ENCODE measurements around the gene CACNA2D2. TPM values are rescaled to one million over a fixed set of nuclear protein-coding genes. Genes with fewer than 3 reads are reported as not detected.

Gene CACNA2D2
- total RNA-seq, 1 experiment from 2014 or later: 27.7 TPM

- no peak overlapping the region for H2AFZ ChIP-seq (ENCODE audit: low read length)
- no peaks in the 10 kb centered on the region for H3K4me1 ChIP-seq (ENCODE audit: insufficient read depth, low read length)
- H3K14ac ChIP-seq (ENCODE audit: insufficient read depth, low read length): no peak overlapping the region
- no peak overlapping the region for H3K4ac ChIP-seq (ENCODE audit: low read depth, low read length)
- Mint-ChIP-seq H3K4me1 (peaks cover 42 to 56% of the 10 kb centered on the region in 2 experiments), H3K27me3 (ENCODE audit: low read depth) (no peaks in the 10 kb centered on the region; the same call in 1 of the 2 replicates), H3K27ac (no peak overlapping the region), H3K9me3 (no peaks in the 10 kb centered on the region; a peak in 1 of 5 replicates), H3K4me3 (no peak overlapping the region), H3K36me3 (ENCODE audit: insufficient read depth in 1 of 3, low read depth in 3 of 3) (no peaks in the 10 kb centered on the region; a peak in 1 of 7 replicates)
- H3K18ac ChIP-seq (ENCODE audit: insufficient read length, low read depth, low read length): no peak overlapping the region
- no peak overlapping the region for H2BK12ac ChIP-seq (ENCODE audit: insufficient read length, low read depth, low read length)
- no peak overlapping the region for H2AK5ac ChIP-seq (ENCODE audit: insufficient read length, low read length)
- no peaks in the 10 kb centered on the region for H3K9me3 ChIP-seq (ENCODE audit: control insufficient read depth, low read depth, low read length)
- no peak overlapping the region for H3K27ac ChIP-seq (ENCODE audit: insufficient read length, low read depth, low read length)
- WGBS (ENCODE audit: extremely low coverage, insufficient read length, low lambda C conversion rate): no CpG with 5 or more reads among the region's 2 CpGs
- no peak overlapping the region for H3T11ph ChIP-seq (ENCODE audit: low read length)
- H4K8ac ChIP-seq (replicated peaks; ENCODE audit: insufficient read length, low read depth, low read length): no peak overlapping the region
- no peak overlapping the region for H4K91ac ChIP-seq (ENCODE audit: insufficient read length, low read depth, low read length)
- H3K4me2 ChIP-seq (ENCODE audit: insufficient read depth, insufficient read length, low read length): no peak overlapping the region
- DNase-seq: peak; percentile 78
- H4K20me1 ChIP-seq (ENCODE audit: control insufficient read depth, insufficient read depth, insufficient read length): no peaks in the 10 kb centered on the region
- H4K5ac ChIP-seq (ENCODE audit: insufficient read length, low read depth, low read length): no peak overlapping the region
- no peak overlapping the region for H2BK15ac ChIP-seq (ENCODE audit: low read depth, low read length)
- TF ChIP-seq CTCF (conservative IDR thresholded peaks at IDR 0.05): peak; percentile 91
- no peaks in the 10 kb centered on the region for H3K23me2 ChIP-seq (ENCODE audit: insufficient read length, low read depth, low read length, poor library complexity, severe bottlenecking)
- no peaks in the 10 kb centered on the region for H3K79me1 ChIP-seq (ENCODE audit: insufficient read depth, low read depth, low read length, poor library complexity, severe bottlenecking)
- H3K56ac ChIP-seq (ENCODE audit: insufficient read length, low read depth, low read length): no peak overlapping the region
- no peaks in the 10 kb centered on the region for H3K27me3 ChIP-seq (ENCODE audit: insufficient read depth, low read length)
- no peak overlapping the region for H3K23ac ChIP-seq (ENCODE audit: insufficient read length, low read depth, low read length)
- no peaks in the 10 kb centered on the region for H3K79me2 ChIP-seq (ENCODE audit: insufficient read depth, low read length)
- H2BK20ac ChIP-seq (ENCODE audit: low read depth, low read length, poor library complexity, severe bottlenecking): no peak overlapping the region
- no peak overlapping the region for H2BK5ac ChIP-seq (ENCODE audit: insufficient read length, low read length)
- H3K9ac ChIP-seq (ENCODE audit: extremely low read depth, insufficient read length, low read length): no peak overlapping the region
- no peak overlapping the region for H2BK120ac ChIP-seq (ENCODE audit: low read depth, low read length, poor library complexity, severe bottlenecking)
Measured at GRCh38 chr3:50542177-50543034, 39.0 kb upstream of the CACNA2D2 start.
